ENCODE results near the gene CCDC78.

The CCDC78 gene

GRCh38 chr16:672851-673250 lies 53.4 kb downstream of the CCDC78 start:
- Histone ChIP-seq H3K36me3 (ENCODE audit: control insufficient read depth, insufficient read depth, low read length) (peaks cover 54% of the 10 kb centered on the region), H3K9me3 (ENCODE audit: control insufficient read depth, insufficient read depth, low read depth, low read length) (no peaks in the 10 kb centered on the region), H3K27ac (ENCODE audit: low read depth, low read length) (no peak overlapping the region), H3K4me1 (ENCODE audit: control insufficient read depth, insufficient read depth, low read length) (peaks cover 32% of the 10 kb centered on the region), H3K9ac (ENCODE audit: low read length) (no peak overlapping the region), H3K4me3 (ENCODE audit: low read depth, low read length) (no peak overlapping the region), H3K27me3 (ENCODE audit: control insufficient read depth, insufficient read depth, low read length) (no peaks in the 10 kb centered on the region)

Measured in HUES6 (cell line).